Fibroblast of lung (primary cell): ENCODE measurements around the gene TXLNA. TPM values are rescaled to one million over a fixed set of nuclear protein-coding genes. Genes with fewer than 3 reads are reported as not detected.
A peak's percentile ranks its signal among the peaks of the same experiment; 100 is the strongest.

Experiments
- DNase-seq, 2 donors: peaks; one replicate each; pipeline versions ENCODE4 v3.0.0 to v3.0.0-alpha.2; 2010; ENCODE audit warnings: low read depth in 2 of 2
- H2AFZ ChIP-seq: 2 replicates; pipeline ENCODE4 v1.5.1; 2012; ENCODE audit warnings: low read length, control low read depth, inconsistent platforms
- H3K27ac ChIP-seq: 2 replicates; pipeline ENCODE4 v1.5.1; 2011; ENCODE audit warnings: low read length, control low read depth; ENCODE audit not compliant: insufficient read depth
- H3K27me3 ChIP-seq: 2 replicates; pipeline ENCODE4 v1.5.1; 2011; ENCODE audit warnings: mild to moderate bottlenecking, low read length; ENCODE audit not compliant: control insufficient read depth, insufficient read depth
- H3K36me3 ChIP-seq: 2 replicates; pipeline ENCODE4 v1.5.1; 2011; ENCODE audit warnings: low read length; ENCODE audit not compliant: control insufficient read depth, insufficient read depth
- H3K4me1 ChIP-seq: 2 replicates; pipeline ENCODE4 v1.5.1; 2011; ENCODE audit warnings: low read length; ENCODE audit not compliant: control insufficient read depth, insufficient read depth; ENCODE audit errors: extremely low read depth
- H3K4me2 ChIP-seq: 2 replicates; pipeline ENCODE4 v1.5.1; 2011; ENCODE audit warnings: low read length, control low read depth; ENCODE audit not compliant: insufficient read depth; ENCODE audit errors: extremely low read depth
- H3K4me3 ChIP-seq, 4 experiments: fragments of 200-600 bp in 1 of 4; sonication (generic) in 1 of 4; replicated peaks in 1 of 4; 2 replicates each; pipeline ENCODE4 v1.5.1; 2011 to 2016; ENCODE audit warnings: low read length in 4 of 4, low read depth in 3 of 4, mild to moderate bottlenecking in 3 of 4, control low read depth in 2 of 4, inconsistent platforms in 1 of 4, mixed read lengths in 1 of 4; ENCODE audit not compliant: insufficient read depth in 1 of 4; ENCODE audit errors: control extremely low read depth in 1 of 4
- H3K79me2 ChIP-seq: 2 replicates; pipeline ENCODE4 v1.5.1; 2012; ENCODE audit warnings: mild to moderate bottlenecking, low read length, inconsistent platforms; ENCODE audit not compliant: control insufficient read depth, insufficient read depth
- H3K9ac ChIP-seq: 2 replicates; pipeline ENCODE4 v1.5.1; 2011; ENCODE audit warnings: mild to moderate bottlenecking, low read length, control low read depth; ENCODE audit not compliant: insufficient read depth
- H3K9me3 ChIP-seq: 2 replicates; pipeline ENCODE4 v1.5.1; 2012; ENCODE audit warnings: low read depth, low read length; ENCODE audit not compliant: control insufficient read depth, insufficient read depth
- H4K20me1 ChIP-seq: 2 replicates; pipeline ENCODE4 v1.5.1; 2011; ENCODE audit warnings: low read length; ENCODE audit not compliant: control insufficient read depth, insufficient read depth; ENCODE audit errors: extremely low read depth
- CTCF ChIP-seq, 2 donors: IDR thresholded peaks in 1 of 2; conservative IDR thresholded peaks in 1 of 2; 1 replicate in 1 of 2; 2 replicates in 1 of 2; pipeline ENCODE4 v1.5.1; 2011 to 2012; ENCODE audit warnings: low read length in 2 of 2, control low read depth in 1 of 2, inconsistent platforms in 1 of 2, low read depth in 1 of 2, mild to moderate bottlenecking in 1 of 2
- EZH2 ChIP-seq: IDR thresholded peaks from 2 replicates; pipeline ENCODE4 v1.5.1; 2012; ENCODE audit warnings: low read length, control low read depth, mild to moderate bottlenecking; ENCODE audit errors: missing control alignments
- polyA plus RNA-seq, 2 donors: library from polyadenylated mRNA; depleted of rRNA in 1 of 2; stranded (reverse) in 1 of 2; unstranded in 1 of 2; fragments of >200 nt; gene quantifications; 2 replicates each; pipeline ENCODE4 v1.2.1, GENCODE V29; 2011 to 2012; ENCODE audit warnings: missing spikeins in 1 of 2
- total RNA-seq: library from RNA; depleted of rRNA; stranded (reverse); fragments of >200 nt; gene quantifications from 2 replicates; pipeline ENCODE4 v1.2.1, GENCODE V29; 2014

The TXLNA gene
- total and polyA plus RNA-seq, 2 donors (not counting 1 experiment from before 2014, with no cell fraction given) = 56.5 to 118 TPM

- no peak for TF ChIP-seq EZH2
- Histone ChIP-seq H3K9me3 (no peaks in the 10 kb centered on the region), H3K27me3 (no peaks in the 10 kb centered on the region), H3K4me3 (no peak overlapping the region), H3K9ac (no peak overlapping the region), H3K36me3 (peaks cover 25% of the 10 kb centered on the region), H3K27ac (no peak overlapping the region), H2AFZ (no peak overlapping the region), H3K4me1 (peaks cover 5% of the 10 kb centered on the region), H3K79me2 (no peaks in the 10 kb centered on the region), H3K4me2 (no peak overlapping the region), H4K20me1 (no peaks in the 10 kb centered on the region)
- DNase-seq = no peak
These were observed 52.5 kb downstream of the TXLNA start for GRCh38 chr1:32231843-32232432.

- no peak overlapping the region for H3K4me3 ChIP-seq
- no peak for TF ChIP-seq CTCF (conservative IDR thresholded peaks at IDR 0.05 in 1 of 2, IDR thresholded peaks at IDR 0.05 in 1 of 2; ENCODE audit: low read depth in 1 of 2, low read length in 2 of 2)
- no peak for TF ChIP-seq EZH2
- H3K36me3 ChIP-seq = peaks cover 24% of the 10 kb centered on the region
- H3K9me3 ChIP-seq = no peaks in the 10 kb centered on the region
- no peaks in the 10 kb centered on the region for H3K27me3 ChIP-seq
- no peak for DNase-seq
- no peaks in the 10 kb centered on the region for H3K79me2 ChIP-seq
- no peaks in the 10 kb centered on the region for H4K20me1 ChIP-seq
- H3K4me2 ChIP-seq = no peak overlapping the region
- peaks cover 5% of the 10 kb centered on the region for H3K4me1 ChIP-seq
- no peak overlapping the region for H3K27ac ChIP-seq
- no peak overlapping the region for H2AFZ ChIP-seq
- no peak overlapping the region for H3K9ac ChIP-seq
These were observed 53.3 kb downstream of the TXLNA start for GRCh38 chr1:32232558-32233304.

GRCh38 chr1:32234792-32235191, 55.3 kb downstream of the TXLNA start:
- no peak for DNase-seq
- no peak overlapping the region for H2AFZ ChIP-seq
- H3K36me3 ChIP-seq = peaks cover 16% of the 10 kb centered on the region
- H3K9ac ChIP-seq = no peak overlapping the region
- no peaks in the 10 kb centered on the region for H3K79me2 ChIP-seq
- H3K4me1 ChIP-seq = peaks cover 5% of the 10 kb centered on the region
- TF ChIP-seq CTCF (conservative IDR thresholded peaks at IDR 0.05 in 1 of 2, IDR thresholded peaks at IDR 0.05 in 1 of 2; ENCODE audit: low read depth in 1 of 2, low read length in 2 of 2) (no peak), EZH2 (no peak)
- no peak overlapping the region for H3K4me2 ChIP-seq
- H3K27ac ChIP-seq = peak overlapping the region; percentile 14
- no peak overlapping the region for H3K4me3 ChIP-seq
- H4K20me1 ChIP-seq = no peaks in the 10 kb centered on the region
- H3K27me3 ChIP-seq = no peaks in the 10 kb centered on the region
- H3K9me3 ChIP-seq = no peaks in the 10 kb centered on the region
